H9 (cell line): ENCODE results near the gene ABCA3. TPM values are rescaled to one million over a fixed set of nuclear protein-coding genes. Genes with fewer than 3 reads are reported as not detected.

ENCODE experiments used
- DNase-seq: peaks from one replicate; pipeline ENCODE4 v3.0.0-alpha.2; 2017
- H2AFZ ChIP-seq: one replicate; pipeline ENCODE4 v1.6.1; 2013; ENCODE audit warnings: mild to moderate bottlenecking, low read length, control low read depth, moderate library complexity
- H2AK5ac ChIP-seq: 2 replicates; pipeline ENCODE4 v1.6.1; 2013; ENCODE audit warnings: low read length, control low read depth, mixed read lengths; ENCODE audit not compliant: insufficient read length
- H2BK120ac ChIP-seq: one replicate; pipeline ENCODE4 v1.6.1; 2013; ENCODE audit warnings: low read depth, mild to moderate bottlenecking, low read length, control low read depth, inconsistent platforms; ENCODE audit not compliant: poor library complexity, severe bottlenecking
- H2BK12ac ChIP-seq: 2 replicates; pipeline ENCODE4 v1.6.1; 2013; ENCODE audit warnings: low read length, control low read depth, mixed read lengths, low read depth; ENCODE audit not compliant: insufficient read length
- H2BK15ac ChIP-seq: 2 replicates; pipeline ENCODE4 v1.6.1; 2013; ENCODE audit warnings: low read depth, low read length, control low read depth
- H2BK20ac ChIP-seq: one replicate; pipeline ENCODE4 v1.6.1; 2013; ENCODE audit warnings: low read depth, mild to moderate bottlenecking, low read length, control low read depth, inconsistent platforms; ENCODE audit not compliant: poor library complexity, severe bottlenecking
- H2BK5ac ChIP-seq: 2 replicates; pipeline ENCODE4 v1.6.1; 2013; ENCODE audit warnings: low read length, control low read depth, mixed read lengths; ENCODE audit not compliant: insufficient read length
- H3K14ac ChIP-seq: 2 replicates; pipeline ENCODE4 v1.6.1; 2013; ENCODE audit warnings: low read length, control low read depth; ENCODE audit not compliant: insufficient read depth
- H3K18ac ChIP-seq: 2 replicates; pipeline ENCODE4 v1.6.1; 2013; ENCODE audit warnings: low read depth, mild to moderate bottlenecking, mixed read lengths, low read length, control low read depth; ENCODE audit not compliant: insufficient read length
- H3K23ac ChIP-seq: 2 replicates; pipeline ENCODE4 v1.6.1; 2013; ENCODE audit warnings: low read length, control low read depth, mixed read lengths, low read depth; ENCODE audit not compliant: insufficient read length
- H3K23me2 ChIP-seq: 2 replicates; pipeline ENCODE4 v1.6.1; 2013; ENCODE audit warnings: low read depth, mild to moderate bottlenecking, mixed read lengths, low read length, control low read depth; ENCODE audit not compliant: insufficient read length, poor library complexity, severe bottlenecking
- H3K27ac ChIP-seq: 2 replicates; pipeline ENCODE4 v1.5.1; 2013; ENCODE audit warnings: low read length, control low read depth, mixed read lengths, low read depth; ENCODE audit not compliant: insufficient read length
- H3K27me3 ChIP-seq: 2 replicates; pipeline ENCODE4 v1.6.1; 2013; ENCODE audit warnings: low read length, control low read depth, inconsistent platforms; ENCODE audit not compliant: insufficient read depth
- H3K4ac ChIP-seq: 2 replicates; pipeline ENCODE4 v1.6.1; 2013; ENCODE audit warnings: low read depth, mild to moderate bottlenecking, control low read depth, inconsistent platforms, low read length, moderate library complexity
- H3K4me1 ChIP-seq: 2 replicates; pipeline ENCODE4 v1.6.1; 2013; ENCODE audit warnings: low read length, control low read depth, inconsistent platforms; ENCODE audit not compliant: insufficient read depth
- H3K4me2 ChIP-seq: 2 replicates; pipeline ENCODE4 v1.6.1; 2013; ENCODE audit warnings: low read length, control low read depth, mixed read lengths; ENCODE audit not compliant: insufficient read length, insufficient read depth
- H3K56ac ChIP-seq: 2 replicates; pipeline ENCODE4 v1.6.1; 2013; ENCODE audit warnings: low read depth, mild to moderate bottlenecking, mixed read lengths, low read length, control low read depth; ENCODE audit not compliant: insufficient read length
- H3K79me1 ChIP-seq: 2 replicates; pipeline ENCODE4 v1.6.1; 2013; ENCODE audit warnings: low read depth, mild to moderate bottlenecking, moderate library complexity, low read length, control low read depth, inconsistent platforms; ENCODE audit not compliant: insufficient read depth, poor library complexity, severe bottlenecking
- H3K79me2 ChIP-seq: 2 replicates; pipeline ENCODE4 v1.6.1; 2013; ENCODE audit warnings: low read length, control low read depth, inconsistent platforms; ENCODE audit not compliant: insufficient read depth
- H3K9ac ChIP-seq: 2 replicates; pipeline ENCODE4 v1.6.1; 2013; ENCODE audit warnings: low read length, control low read depth, mixed read lengths; ENCODE audit not compliant: insufficient read length; ENCODE audit errors: extremely low read depth
- H3K9me3 ChIP-seq: one replicate; pipeline ENCODE4 v1.6.1; 2013; ENCODE audit warnings: low read depth, low read length, inconsistent platforms; ENCODE audit not compliant: control insufficient read depth
- H3T11ph ChIP-seq: one replicate; pipeline ENCODE4 v1.6.1; 2013; ENCODE audit warnings: mild to moderate bottlenecking, low read length, control low read depth, inconsistent platforms
- H4K20me1 ChIP-seq: one replicate; pipeline ENCODE4 v1.6.1; 2013; ENCODE audit not compliant: control insufficient read depth, insufficient read length, insufficient read depth
- H4K5ac ChIP-seq: 2 replicates; pipeline ENCODE4 v1.6.1; 2013; ENCODE audit warnings: low read depth, mild to moderate bottlenecking, mixed read lengths, low read length, control low read depth; ENCODE audit not compliant: insufficient read length
- H4K8ac ChIP-seq: replicated peaks from 2 replicates; pipeline ENCODE4 v1.6.1; 2013; ENCODE audit warnings: low read length, control low read depth, mixed read lengths, low read depth; ENCODE audit not compliant: insufficient read length
- H4K91ac ChIP-seq: 2 replicates; pipeline ENCODE4 v1.6.1; 2013; ENCODE audit warnings: low read depth, mild to moderate bottlenecking, moderate library complexity, mixed read lengths, low read length, control low read depth; ENCODE audit not compliant: insufficient read length
- H3K27ac Mint-ChIP-seq, 3 experiments: 2 replicates in 2 of 3; 3 replicates in 1 of 3; pipeline ENCODE4 v1.8.0; 2020 to 2021; ENCODE audit warnings: mixed read lengths in 3 of 3, mild to moderate bottlenecking in 1 of 3, moderate library complexity in 1 of 3
- H3K27me3 Mint-ChIP-seq: 2 replicates; pipeline ENCODE4 v1.8.0; 2021; ENCODE audit warnings: low read depth, mild to moderate bottlenecking, moderate library complexity, mixed read lengths
- H3K36me3 Mint-ChIP-seq, 3 experiments: 2 replicates in 2 of 3; 3 replicates in 1 of 3; pipeline ENCODE4 v1.8.0; 2020 to 2021; ENCODE audit warnings: low read depth in 3 of 3, mixed read lengths in 3 of 3; ENCODE audit not compliant: insufficient read depth in 1 of 3
- H3K4me1 Mint-ChIP-seq, 2 experiments: 2 replicates each; pipeline ENCODE4 v1.8.0; 2020; ENCODE audit warnings: mixed read lengths in 2 of 2
- H3K4me3 Mint-ChIP-seq, 2 experiments: 2 replicates in 1 of 2; 3 replicates in 1 of 2; pipeline ENCODE4 v1.8.0; 2020 to 2021; ENCODE audit warnings: mild to moderate bottlenecking in 2 of 2, mixed read lengths in 2 of 2, moderate library complexity in 1 of 2
- H3K9me3 Mint-ChIP-seq, 2 experiments: 2 replicates in 1 of 2; 3 replicates in 1 of 2; pipeline ENCODE4 v1.8.0; 2020; ENCODE audit warnings: mild to moderate bottlenecking in 2 of 2, mixed read lengths in 2 of 2, moderate library complexity in 1 of 2
- WGBS: extraction: QIAGEN DNeasy Blood & Tissue Kit; methylation state at CpG from one replicate; pipeline ENCODE4 v1.1.7; 2013; ENCODE audit warnings: missing lambda C conversion rate, low lambda C conversion rate, mixed read lengths; ENCODE audit not compliant: insufficient read length; ENCODE audit errors: extremely low coverage; 5-methylcytosine and 5-hydroxymethylcytosine counted together
- total RNA-seq: library from RNA; stranded (reverse); gene quantifications from 2 replicates; pipeline ENCODE4 v1.2.1, GENCODE V29; 2021
- TF ChIP-seq, protein P1 (sequence below): fragments of 200-600 bp; sonication (generic); conservative IDR thresholded peaks from 3 replicates; pipeline ENCODE4 v1.8.0; 2021; ENCODE audit warnings: antibody characterized with exemption, mild to moderate bottlenecking

The ABCA3 gene
- total RNA-seq, 1 experiment from 2014 or later = 8.0 TPM

DNA sequence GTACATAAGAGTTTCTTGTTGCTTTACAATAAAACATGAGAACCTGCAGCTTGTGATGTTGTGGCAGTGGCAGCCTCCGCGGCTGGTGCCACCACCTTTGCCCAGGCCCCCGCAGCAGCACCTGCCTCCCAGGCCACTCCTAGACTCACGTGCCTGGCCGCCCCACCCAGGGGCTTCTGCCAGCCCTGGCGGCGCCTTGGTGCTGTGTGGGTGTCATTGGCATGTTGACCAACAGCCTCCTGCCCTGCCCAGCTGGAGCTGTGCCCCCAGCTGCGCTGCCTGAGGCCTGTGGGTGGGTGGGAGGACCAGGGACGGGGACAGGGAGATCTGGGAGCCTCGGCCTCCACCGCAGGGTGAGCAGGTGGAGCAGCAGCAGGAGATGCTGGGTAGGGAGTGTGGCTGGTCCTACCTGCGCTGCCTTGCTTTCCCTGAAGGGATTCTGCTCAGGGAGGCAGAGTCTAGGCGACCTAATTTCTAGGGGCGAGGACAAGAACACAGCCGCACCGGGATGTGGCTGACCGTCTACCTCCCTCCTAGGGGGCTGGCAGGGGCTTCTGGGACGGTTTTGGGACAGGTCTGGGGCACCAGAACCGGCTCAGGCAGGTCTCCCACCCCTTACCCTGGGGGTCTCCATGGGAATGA is 104.7 kb downstream of the ABCA3 start:
- no peak overlapping the region for H4K5ac ChIP-seq
- Mint-ChIP-seq H3K9me3 (no peaks in the 10 kb centered on the region), H3K4me3 (peak overlapping the region in 1 of 2 experiments; percentile 58; a peak in 1 of 5 replicates), H3K4me1 (peaks cover 0 to 3% of the 10 kb centered on the region in 2 experiments; a peak in 1 of 4 replicates), H3K36me3 (peaks cover 2 to 24% (median 8%) of the 10 kb centered on the region in 3 experiments; a peak in 6 of 7 replicates), H3K27me3 (peaks cover 16% of the 10 kb centered on the region), H3K27ac (no peak overlapping the region)
- peak overlapping the region; percentile 67 for H3K4me2 ChIP-seq
- H3K79me2 ChIP-seq = no peaks in the 10 kb centered on the region
- H3T11ph ChIP-seq = no peak overlapping the region
- no peak overlapping the region for H2BK20ac ChIP-seq
- H3K27ac ChIP-seq = no peak overlapping the region
- no peak overlapping the region for H3K9ac ChIP-seq
- H3K4ac ChIP-seq = no peak overlapping the region
- no peak for DNase-seq
- no peaks in the 10 kb centered on the region for H3K9me3 ChIP-seq
- TF ChIP-seq, protein P1, sequence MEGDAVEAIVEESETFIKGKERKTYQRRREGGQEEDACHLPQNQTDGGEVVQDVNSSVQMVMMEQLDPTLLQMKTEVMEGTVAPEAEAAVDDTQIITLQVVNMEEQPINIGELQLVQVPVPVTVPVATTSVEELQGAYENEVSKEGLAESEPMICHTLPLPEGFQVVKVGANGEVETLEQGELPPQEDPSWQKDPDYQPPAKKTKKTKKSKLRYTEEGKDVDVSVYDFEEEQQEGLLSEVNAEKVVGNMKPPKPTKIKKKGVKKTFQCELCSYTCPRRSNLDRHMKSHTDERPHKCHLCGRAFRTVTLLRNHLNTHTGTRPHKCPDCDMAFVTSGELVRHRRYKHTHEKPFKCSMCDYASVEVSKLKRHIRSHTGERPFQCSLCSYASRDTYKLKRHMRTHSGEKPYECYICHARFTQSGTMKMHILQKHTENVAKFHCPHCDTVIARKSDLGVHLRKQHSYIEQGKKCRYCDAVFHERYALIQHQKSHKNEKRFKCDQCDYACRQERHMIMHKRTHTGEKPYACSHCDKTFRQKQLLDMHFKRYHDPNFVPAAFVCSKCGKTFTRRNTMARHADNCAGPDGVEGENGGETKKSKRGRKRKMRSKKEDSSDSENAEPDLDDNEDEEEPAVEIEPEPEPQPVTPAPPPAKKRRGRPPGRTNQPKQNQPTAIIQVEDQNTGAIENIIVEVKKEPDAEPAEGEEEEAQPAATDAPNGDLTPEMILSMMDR = no peak
- no peaks in the 10 kb centered on the region for H4K20me1 ChIP-seq
- no peak overlapping the region for H3K56ac ChIP-seq
- no peak overlapping the region for H4K8ac ChIP-seq
- H3K14ac ChIP-seq = no peak overlapping the region
- H2BK12ac ChIP-seq = no peak overlapping the region
- H2AFZ ChIP-seq = no peak overlapping the region
- H3K18ac ChIP-seq = no peak overlapping the region
- no peak overlapping the region for H2BK120ac ChIP-seq
- H2BK5ac ChIP-seq = no peak overlapping the region
- no peak overlapping the region for H4K91ac ChIP-seq
- peaks cover 2% of the 10 kb centered on the region; the same call in 1 of the 2 replicates for H3K27me3 ChIP-seq
- WGBS = no CpG with 5 or more reads among the region's 19 CpGs
- peaks cover 13% of the 10 kb centered on the region for H3K23me2 ChIP-seq
- H3K4me1 ChIP-seq = no peaks in the 10 kb centered on the region
- no peak overlapping the region for H2AK5ac ChIP-seq
- no peak overlapping the region for H3K23ac ChIP-seq
- H2BK15ac ChIP-seq = no peak overlapping the region
- no peaks in the 10 kb centered on the region for H3K79me1 ChIP-seq
